ENCODE measurements around the gene C20orf204.
"Not testable (repeated sequence)": the region's sequence is repeated elsewhere in the genome, so short reads cannot be mapped to it uniquely, and the experiment has no call there.

The C20orf204 gene

DNA sequence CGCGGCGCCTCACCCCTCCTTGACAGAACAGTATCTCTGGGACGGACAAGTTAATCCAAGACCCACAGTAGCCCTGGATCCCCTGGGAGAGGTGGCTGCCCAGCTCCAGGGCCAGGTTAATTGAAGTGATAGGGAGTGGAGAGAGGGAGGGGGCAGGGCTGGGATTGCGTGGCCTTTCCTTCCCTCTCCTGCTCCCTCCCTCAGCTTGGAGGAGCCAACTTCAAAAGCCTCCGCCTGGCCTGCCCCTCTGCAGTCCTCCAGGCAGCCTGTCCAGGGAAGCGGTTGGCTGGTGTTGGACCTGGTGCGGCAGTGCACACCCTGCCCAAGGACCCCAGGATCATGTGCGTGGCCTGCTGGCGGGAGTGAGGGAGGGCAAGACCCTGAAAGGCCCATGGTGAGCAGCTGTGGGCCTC is at the start of gene C20orf204:
Gene C20orf204, plus strand, starts transcription at position 250 of the 413 bp plus-strand sequence. Its CDS starts 142 bp downstream, at position 392.
- no peak for DNase-seq

GRCh38 chr20:64000906-64001305 is 35.1 kb upstream of the C20orf204 start:
- DNase-seq: no peak

GRCh38 chr20:64001607-64002011 is 34.4 kb upstream of the C20orf204 start:
- DNase-seq: no peak

DNA sequence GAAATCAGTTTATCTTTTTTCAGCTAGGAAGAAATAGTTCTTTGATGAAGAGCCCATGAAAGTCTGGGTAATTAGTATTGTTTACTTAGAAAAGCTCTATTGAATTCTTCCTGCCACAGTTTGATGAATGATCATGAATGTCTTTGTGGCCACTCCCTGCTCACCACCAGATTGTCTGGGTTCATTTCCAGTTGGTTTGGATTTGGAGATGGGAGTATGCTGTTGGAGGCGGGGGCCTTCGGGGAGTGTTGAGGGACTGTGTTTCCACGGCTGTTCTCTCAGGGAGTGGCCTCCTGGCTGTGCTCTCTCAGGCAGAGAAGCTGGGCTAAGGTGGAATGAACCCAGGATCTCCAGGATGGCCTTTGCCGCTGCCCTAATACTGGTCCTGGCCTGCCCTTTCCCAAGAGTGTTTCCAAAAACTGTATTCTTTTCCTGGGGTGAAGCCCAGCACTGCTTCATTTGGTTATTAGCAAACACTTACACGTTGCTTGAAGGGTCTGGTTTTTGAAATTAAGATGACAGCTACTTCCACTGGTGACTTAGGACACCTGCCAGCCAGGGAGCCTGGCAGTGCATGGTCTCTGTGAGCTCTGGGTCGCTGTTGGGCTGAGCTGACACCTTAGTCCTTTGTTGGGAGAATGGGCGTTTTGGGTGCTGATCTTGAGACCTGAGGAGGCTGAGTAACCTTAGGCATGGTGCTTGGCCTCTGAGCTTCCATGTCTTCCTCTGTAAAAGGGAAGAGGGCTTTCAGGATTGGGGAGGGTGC is 31.8 kb upstream of the C20orf204 start:
- no peak for DNase-seq

DNA sequence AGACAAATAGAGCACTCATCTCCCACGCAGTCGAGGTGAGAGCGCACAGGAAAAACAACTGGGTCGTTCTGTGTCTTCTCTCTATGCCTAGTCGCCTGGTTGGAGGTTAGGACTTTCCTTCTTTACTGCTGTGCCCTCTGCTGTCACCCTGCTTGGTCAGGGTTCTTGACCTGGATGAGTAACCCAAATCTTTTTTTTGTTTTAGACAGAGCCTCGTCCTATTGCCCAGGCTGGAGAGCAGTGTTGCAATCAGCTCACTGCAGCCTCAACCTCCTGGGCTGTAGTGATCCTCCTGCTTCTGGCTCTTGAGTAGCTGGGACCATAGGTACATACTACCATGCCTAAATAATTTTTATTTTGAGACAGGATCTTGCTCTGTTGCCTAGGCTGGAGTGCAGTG is 30.6 kb upstream of the C20orf204 start:
- peak; percentile 45 for DNase-seq

GRCh38 chr20:64006490-64006889 is 29.5 kb upstream of the C20orf204 start:
- DNase-seq: no peak

DNA sequence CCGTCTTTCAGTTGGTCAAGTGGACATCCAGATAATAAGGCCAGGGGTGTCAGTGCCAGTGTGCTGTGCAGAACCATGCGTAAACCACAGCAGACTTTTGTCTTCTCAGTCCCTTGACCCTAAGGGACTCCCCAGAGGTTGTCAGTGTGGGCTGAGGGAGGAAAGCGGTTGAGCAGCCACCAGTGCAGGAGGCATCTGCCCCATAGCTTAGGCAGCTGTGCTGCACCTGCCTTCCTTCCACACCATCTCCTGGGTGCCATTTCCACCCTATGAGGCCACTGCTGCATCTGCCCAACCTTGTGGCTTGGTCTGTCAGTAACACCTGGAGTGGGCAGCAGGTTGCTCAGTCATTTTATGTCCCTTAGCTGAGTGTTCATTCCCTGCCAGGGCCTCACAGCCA is 29.1 kb upstream of the C20orf204 start:
- no peak for DNase-seq

DNA sequence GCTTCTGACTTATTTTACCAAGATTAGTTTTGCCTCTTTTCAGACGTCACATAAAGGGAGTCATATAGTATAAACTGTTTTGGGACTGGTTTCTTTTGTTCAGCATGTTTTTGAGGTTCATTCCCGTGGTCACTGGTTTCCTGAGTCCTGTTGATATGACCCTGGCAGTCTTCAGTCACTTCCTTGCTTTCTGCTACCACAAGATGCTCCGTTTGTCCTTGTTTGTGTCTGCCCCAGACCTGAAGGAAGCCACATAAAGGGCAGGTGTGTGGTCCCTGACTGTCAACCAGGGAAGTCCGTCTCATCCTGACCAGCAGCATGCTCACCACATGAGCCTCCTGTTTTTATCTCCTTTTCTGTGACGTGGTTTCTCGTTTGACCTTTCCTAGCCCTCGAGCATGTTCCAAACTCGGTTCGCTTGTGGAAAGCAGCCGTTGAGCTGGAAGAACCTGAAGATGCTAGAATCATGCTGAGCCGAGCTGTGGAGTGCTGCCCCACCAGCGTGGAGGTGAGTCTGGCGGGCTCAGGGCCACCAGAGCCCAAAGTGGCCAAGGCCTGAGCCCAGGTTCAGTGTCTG is 26.1 kb upstream of the C20orf204 start:
- DNase-seq: no peak

DNA sequence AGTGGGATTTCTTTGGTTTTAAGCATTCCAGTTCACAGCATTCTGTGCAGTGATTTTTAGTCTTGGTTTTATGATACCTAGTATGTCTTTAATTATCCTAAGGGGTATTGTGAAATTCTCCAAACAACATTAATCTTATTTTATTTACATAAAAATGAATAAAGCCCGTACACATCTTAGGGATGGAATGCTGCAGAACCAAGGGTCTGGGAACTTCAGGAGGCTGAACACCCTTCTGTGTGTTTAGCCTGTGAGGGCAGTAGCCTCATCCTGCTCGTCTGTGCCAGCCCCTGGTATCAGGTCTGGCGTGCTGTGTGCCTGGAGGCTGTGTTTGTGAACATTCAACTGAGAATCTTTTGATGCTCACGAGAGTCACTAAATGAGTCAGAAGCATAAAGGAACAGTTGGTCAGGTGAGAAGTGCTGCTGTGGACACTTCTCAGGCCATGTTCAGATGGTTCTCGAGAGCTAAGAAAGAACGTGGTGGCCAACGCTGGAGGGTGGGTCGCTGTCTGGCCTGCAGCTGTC is 25.2 kb upstream of the C20orf204 start:
- peak; percentile 9 for DNase-seq

DNA sequence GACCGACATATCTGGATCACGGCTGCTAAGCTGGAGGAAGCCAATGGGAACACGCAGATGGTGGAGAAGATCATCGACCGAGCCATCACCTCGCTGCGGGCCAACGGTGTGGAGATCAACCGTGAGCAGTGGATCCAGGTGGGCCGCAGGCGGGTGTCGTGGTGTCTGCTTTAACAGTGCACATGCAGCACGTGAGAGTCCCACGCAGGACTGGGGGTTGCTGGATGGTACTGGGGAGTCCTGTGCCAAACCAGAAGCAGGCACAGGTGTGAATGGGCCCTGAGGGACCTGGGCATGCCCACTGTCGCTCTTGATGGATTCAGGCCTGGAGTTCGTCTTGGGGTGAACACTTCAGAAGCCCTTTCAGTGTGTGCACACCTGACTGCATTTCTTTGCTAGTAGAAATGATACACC is 24.6 kb upstream of the C20orf204 start:
- DNase-seq: no peak

DNA sequence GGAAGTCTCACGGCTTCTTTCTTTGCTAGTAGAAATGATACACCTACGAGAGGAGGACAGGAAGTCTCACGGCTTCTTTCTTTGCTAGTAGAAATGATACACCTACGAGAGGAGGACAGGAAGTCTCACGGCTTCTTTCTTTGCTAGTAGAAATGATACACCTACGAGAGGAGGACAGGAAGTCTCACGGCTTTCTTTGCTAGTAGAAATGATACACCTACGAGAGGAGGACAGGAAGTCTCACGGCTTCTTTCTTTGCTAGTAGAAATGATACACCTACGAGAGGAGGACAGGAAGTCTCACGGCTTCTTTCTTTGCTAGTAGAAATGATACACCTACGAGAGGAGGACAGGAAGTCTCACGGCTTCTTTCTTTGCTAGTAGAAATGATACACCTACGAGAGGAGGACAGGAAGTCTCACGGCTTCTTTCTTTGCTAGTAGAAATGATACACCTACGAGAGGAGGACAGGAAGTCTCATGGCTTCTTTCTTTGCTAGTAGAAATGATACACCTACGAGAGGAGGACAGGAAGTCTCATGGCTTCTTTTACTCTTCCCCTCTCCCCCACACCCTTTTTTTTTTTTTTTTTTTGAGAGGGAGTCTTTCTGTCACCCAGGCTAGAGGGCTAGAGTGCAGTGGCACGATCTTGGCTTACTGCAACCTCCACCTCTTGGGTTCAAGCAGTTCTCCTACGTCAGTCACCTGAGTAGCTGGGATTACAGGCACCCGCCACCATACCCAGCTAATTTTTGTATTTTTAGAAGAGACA is 23.4 kb upstream of the C20orf204 start:
- DNase-seq: not testable (repeated sequence)

GRCh38 chr20:64015635-64016034 is 20.3 kb upstream of the C20orf204 start:
- no peak for DNase-seq

DNA sequence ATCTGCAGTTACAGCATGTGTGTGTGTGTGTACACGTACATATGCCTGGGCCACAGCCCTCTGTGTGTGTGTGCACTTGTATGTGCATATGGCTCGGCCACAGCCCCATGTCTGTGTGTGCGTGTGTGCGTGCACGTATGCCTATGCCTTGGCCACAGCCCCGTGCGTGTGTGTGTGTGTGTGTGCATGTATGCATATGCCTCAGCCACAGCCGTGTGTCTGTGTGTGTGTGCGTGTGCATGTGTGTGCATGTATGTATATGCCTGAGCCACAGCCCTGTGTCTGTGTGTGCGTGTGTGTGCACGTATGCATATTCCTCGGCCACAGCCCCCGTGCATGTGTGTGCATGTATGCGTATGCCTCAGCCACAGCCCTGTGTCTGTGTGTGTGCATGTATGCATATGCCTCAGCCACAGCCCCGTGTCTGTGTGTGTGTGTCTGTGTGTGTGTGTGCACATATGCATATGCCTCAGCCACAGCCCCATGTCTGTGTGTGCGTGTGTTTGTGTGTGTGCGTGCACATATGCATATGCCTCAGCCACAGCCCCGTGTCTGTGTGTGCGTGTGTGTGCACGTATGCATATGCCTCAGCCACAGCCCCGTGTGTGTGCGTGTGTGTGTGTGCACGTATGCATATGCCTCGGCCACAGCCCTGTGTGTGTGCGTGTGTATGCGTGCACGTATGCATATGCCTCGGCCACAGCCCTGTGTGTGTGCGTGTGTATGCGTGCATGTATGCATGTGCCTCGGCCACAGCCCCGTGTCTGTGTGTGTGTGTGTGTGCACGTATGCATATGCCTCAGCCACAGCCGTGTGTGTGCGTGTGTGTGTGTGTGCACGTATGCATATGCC is 14.6 kb upstream of the C20orf204 start:
- DNase-seq: no peak

DNA sequence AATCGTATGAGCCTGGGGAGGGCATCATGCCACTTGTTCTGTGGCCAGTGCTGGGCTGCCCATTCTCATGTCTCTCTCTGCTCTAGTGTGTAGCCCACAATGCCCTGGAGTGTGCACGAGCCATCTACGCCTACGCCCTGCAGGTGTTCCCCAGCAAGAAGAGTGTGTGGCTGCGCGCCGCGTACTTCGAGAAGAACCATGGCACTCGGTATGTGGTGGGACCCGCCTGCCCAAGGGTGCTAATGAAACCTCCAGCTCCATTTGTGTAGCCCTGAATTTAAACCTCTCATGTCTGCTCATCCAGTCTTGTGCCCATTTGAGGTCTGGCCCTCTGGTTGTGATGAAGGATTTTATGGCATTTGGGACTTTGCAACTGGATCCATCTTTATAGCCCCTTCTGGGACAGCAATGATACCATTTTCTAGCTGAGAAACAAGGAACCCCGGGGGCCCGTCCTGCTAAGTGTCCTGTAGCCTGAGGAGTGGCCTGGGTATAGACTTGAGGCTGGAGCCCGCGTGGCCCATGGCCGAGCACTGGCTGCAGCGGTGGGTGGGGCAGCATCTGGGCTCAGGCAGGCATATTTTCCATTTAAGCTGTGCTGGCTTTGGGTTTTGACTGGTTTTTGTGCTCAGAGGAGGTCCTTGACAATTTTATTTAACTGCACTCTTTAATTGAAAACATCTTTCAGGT is 13.2 kb upstream of the C20orf204 start:
- DNase-seq: no peak

DNA sequence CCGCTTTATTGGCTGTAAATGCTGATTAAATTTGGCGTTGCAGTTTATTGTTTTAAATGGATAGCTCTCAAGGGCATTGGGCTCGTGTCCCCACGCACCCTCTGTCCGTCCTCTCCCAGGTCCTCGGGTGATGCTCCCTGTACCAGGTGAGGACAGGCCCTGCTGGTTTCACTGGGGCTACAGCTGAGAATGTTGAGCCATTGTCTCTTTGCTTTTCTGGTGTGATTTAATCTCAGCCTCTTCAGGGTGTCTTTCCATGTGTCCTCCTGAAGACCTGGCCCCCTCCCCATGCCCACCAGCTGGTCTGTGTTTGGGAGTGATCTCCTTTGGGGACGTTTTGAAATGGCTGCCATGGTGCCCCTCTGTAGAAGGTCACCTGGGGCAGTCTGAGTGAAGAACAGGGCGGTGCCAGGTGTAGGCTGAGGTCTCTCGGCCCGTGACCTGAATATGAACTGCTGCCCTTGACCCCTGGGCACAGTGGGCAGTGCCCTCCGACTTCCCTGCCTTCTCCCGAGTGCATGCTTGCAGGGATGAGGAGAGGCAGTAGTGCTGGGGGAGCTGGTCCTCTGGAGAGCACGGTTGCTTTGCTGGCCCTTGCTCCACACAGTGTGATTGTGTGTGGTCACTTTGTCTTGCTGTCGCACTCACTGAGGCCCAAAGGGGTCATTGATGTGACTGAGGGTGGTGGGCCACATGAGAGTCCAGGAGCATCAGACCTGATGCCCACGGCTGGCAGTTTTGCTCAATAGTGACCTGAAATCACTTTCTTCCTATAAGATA is 12.4 kb upstream of the C20orf204 start:
- no peak for DNase-seq

- no peak for DNase-seq
Observed at GRCh38 chr20:64024141-64024990, 11.6 kb upstream of the C20orf204 start.

GRCh38 chr20:64025101-64025825 is 10.7 kb upstream of the C20orf204 start:
- DNase-seq: no peak

GRCh38 chr20:64025826-64026412 is 10.1 kb upstream of the C20orf204 start:
- no peak for DNase-seq
